Ascending aorta (tissue), 2 donors: Measurements from ENCODE around the gene DGKG. TPM values are rescaled to one million over a fixed set of nuclear protein-coding genes. Genes with fewer than 3 reads are reported as not detected.

Source experiments
- DNase-seq, 2 donors: peaks; one replicate each; pipeline ENCODE4 v3.0.0-alpha.2; 2019; ENCODE audit warnings: low spot score in 2 of 2
- H3K27ac ChIP-seq, 2 donors: fragments of 200-600 bp; sonication (generic); one replicate each; pipeline ENCODE4 v1.5.1; 2016 to 2017; ENCODE audit warnings: mild to moderate bottlenecking in 1 of 2
- H3K27me3 ChIP-seq: fragments of 200-600 bp; sonication (generic); one replicate; pipeline ENCODE4 v1.5.1; 2017
- H3K36me3 ChIP-seq, 2 donors: fragments of 200-600 bp; sonication (generic); one replicate each; pipeline ENCODE4 v1.5.1; 2016
- H3K4me1 ChIP-seq, 2 donors: fragments of 200-600 bp; sonication (generic); one replicate each; pipeline ENCODE4 v1.5.1; 2016 to 2017; ENCODE audit warnings: mild to moderate bottlenecking in 1 of 2
- H3K4me3 ChIP-seq, 2 donors: fragments of 200-600 bp; sonication (generic); one replicate each; pipeline ENCODE4 v1.5.1; 2016 to 2017; ENCODE audit warnings: mild to moderate bottlenecking in 1 of 2
- H3K9me3 ChIP-seq, 2 donors: fragments of 200-600 bp; sonication (generic); one replicate each; pipeline ENCODE4 v1.5.1; 2016
- CTCF ChIP-seq, 3 experiments: fragments of 200-600 bp in 2 of 3; fragments of 450-650 bp in 1 of 3; sonication (generic) in 2 of 3; IDR thresholded peaks; one replicate each; pipeline ENCODE4 v1.5.1; 2016 to 2019; ENCODE audit warnings: antibody characterized with exemption in 3 of 3, mild to moderate bottlenecking in 1 of 3, moderate library complexity in 1 of 3
- intact Hi-C: fragments of 100-400 bp; cut with DNase I; formaldehyde crosslinking; loops from one replicate; pipeline ENCODE4 v1.15.1; 2023
- total RNA-seq: library from RNA; depleted of rRNA; stranded (reverse); fragments of >200 nt; gene quantifications from one replicate; pipeline ENCODE4 v1.1.0, GENCODE V29; 2016

The DGKG gene
- total RNA-seq, 1 donor from 2014 or later: 11.1 TPM

GRCh38 chr3:186275436-186275835, 86.6 kb downstream of the DGKG start:
- Histone ChIP-seq H3K4me3 (no peak overlapping the region), H3K36me3 (peaks cover 0 to 6% of the 10 kb centered on the region in 2 donors), H3K9me3 (no peaks in the 10 kb centered on the region), H3K4me1 (no peaks in the 10 kb centered on the region), H3K27me3 (no peaks in the 10 kb centered on the region), H3K27ac (no peak overlapping the region)
- no peak for TF ChIP-seq CTCF (IDR thresholded peaks at IDR 0.05)
- intact Hi-C loops: no loop called here
- peak in 1 of 2 donors; percentile 55 for DNase-seq

- Histone ChIP-seq H3K4me1 (no peaks in the 10 kb centered on the region), H3K4me3 (no peak overlapping the region), H3K36me3 (peaks cover 0 to 6% of the 10 kb centered on the region in 2 donors), H3K27ac (no peak overlapping the region), H3K9me3 (no peaks in the 10 kb centered on the region), H3K27me3 (no peaks in the 10 kb centered on the region)
- peak in 1 of 2 donors; percentile 47 for DNase-seq
- intact Hi-C loops: no loop called here
- TF ChIP-seq CTCF (IDR thresholded peaks at IDR 0.05): no peak
These were observed 88.4 kb downstream of the DGKG start for GRCh38 chr3:186273586-186273985.

GRCh38 chr3:186270701-186271100, 91.3 kb downstream of the DGKG start:
- DNase-seq: peak in 1 of 2 donors; percentile 15
- no peak overlapping the region for H3K27ac ChIP-seq
- peaks cover 2 to 6% of the 10 kb centered on the region in 2 donors for H3K36me3 ChIP-seq
- no peak for TF ChIP-seq CTCF (IDR thresholded peaks at IDR 0.05)
- no peaks in the 10 kb centered on the region for H3K9me3 ChIP-seq
- no peaks in the 10 kb centered on the region for H3K4me1 ChIP-seq
- H3K27me3 ChIP-seq: no peaks in the 10 kb centered on the region
- intact Hi-C loops: no loop called here
- no peak overlapping the region for H3K4me3 ChIP-seq

GRCh38 chr3:186268616-186269448, 93.2 kb downstream of the DGKG start:
- no peaks in the 10 kb centered on the region for H3K9me3 ChIP-seq
- no peak overlapping the region for H3K27ac ChIP-seq
- TF ChIP-seq CTCF (IDR thresholded peaks at IDR 0.05): no peak
- no peaks in the 10 kb centered on the region for H3K4me1 ChIP-seq
- no peak overlapping the region for H3K4me3 ChIP-seq
- peaks cover 0 to 2% of the 10 kb centered on the region in 2 donors for H3K36me3 ChIP-seq
- intact Hi-C loops: no loop called here
- DNase-seq: peak in 1 of 2 donors; percentile 54
- H3K27me3 ChIP-seq: no peaks in the 10 kb centered on the region

GRCh38 chr3:186267758-186268157, 94.3 kb downstream of the DGKG start:
- no peak overlapping the region for H3K27ac ChIP-seq

More at GRCh38 chr3:186267758-186268157, 94.3 kb downstream of the DGKG start:
- no peak for TF ChIP-seq CTCF (IDR thresholded peaks at IDR 0.05)
- peaks cover 0 to 2% of the 10 kb centered on the region in 2 donors for H3K36me3 ChIP-seq
- H3K27me3 ChIP-seq: no peaks in the 10 kb centered on the region
- H3K4me3 ChIP-seq: no peak overlapping the region
- no peaks in the 10 kb centered on the region for H3K9me3 ChIP-seq
- peak in 1 of 2 donors; percentile 9 for DNase-seq
- H3K4me1 ChIP-seq: no peaks in the 10 kb centered on the region
- intact Hi-C loops: no loop called here
